ENCODE data around the gene BCKDHA.
A peak's percentile ranks its signal among the peaks of the same experiment; 100 is the strongest.

The BCKDHA gene

DNA sequence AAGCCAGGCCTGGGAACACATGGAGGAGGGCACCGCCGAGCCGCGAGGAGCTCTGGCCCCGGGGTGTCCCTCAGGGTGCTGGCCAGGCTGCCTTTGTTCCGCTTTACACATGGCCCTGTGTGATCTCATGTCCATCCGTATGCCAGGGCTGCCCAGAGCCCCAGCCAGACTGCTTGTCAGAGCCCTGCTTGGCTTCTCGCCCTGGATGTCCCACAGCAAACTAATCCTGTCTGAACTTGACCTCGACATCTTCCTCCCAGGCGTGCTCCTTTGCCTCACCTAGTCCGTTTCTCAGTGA is 14.3 kb downstream of the BCKDHA start:
- Histone ChIP-seq H3K27me3 (ENCODE audit: control insufficient read depth in 5 of 5, insufficient read depth in 4 of 5, low read length in 5 of 5) (no peaks in the 10 kb centered on the region), H3K9me3 (ENCODE audit: control insufficient read depth in 5 of 5, low read length in 5 of 5) (no peaks in the 10 kb centered on the region), H3K9ac (ENCODE audit: low read length in 5 of 5) (peak overlapping the region in 1 of 5 donors; percentile 15), H3K4me1 (ENCODE audit: control insufficient read depth in 5 of 5, insufficient read depth in 5 of 5, low read length in 5 of 5) (peaks cover 2 to 51% (median 33%) of the 10 kb centered on the region in 5 donors), H3K36me3 (ENCODE audit: control insufficient read depth in 5 of 5, insufficient read depth in 5 of 5, low read length in 5 of 5) (peaks cover 0 to 60% (median 47%) of the 10 kb centered on the region in 5 donors), H3K4me3 (ENCODE audit: low read depth in 1 of 5, low read length in 5 of 5) (no peak overlapping the region), H3K27ac (ENCODE audit: low read depth, low read length) (peak overlapping the region; percentile 16)

DNA sequence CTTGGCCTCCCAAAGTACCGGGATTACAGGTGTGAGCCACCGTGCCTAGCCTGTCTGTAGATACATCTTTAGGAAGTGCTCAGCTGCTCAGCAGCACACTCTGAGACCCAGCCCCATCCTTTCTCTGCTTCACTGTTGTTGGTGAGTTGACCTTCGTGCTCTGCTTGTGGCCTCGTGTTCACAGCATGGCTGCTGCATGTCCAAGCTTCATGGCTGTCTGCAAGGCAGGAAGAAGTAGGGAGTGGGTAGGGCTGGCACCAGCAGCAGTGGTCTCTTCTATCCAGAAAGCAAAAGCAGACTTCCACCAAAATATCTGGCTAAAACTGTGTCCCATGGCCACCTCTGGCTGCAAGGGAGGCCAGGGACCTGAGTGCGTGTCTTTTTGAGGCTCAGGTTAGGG is 15.3 kb downstream of the BCKDHA start:
- Histone ChIP-seq H3K27me3 (ENCODE audit: control insufficient read depth in 5 of 5, insufficient read depth in 4 of 5, low read length in 5 of 5) (no peaks in the 10 kb centered on the region), H3K4me3 (ENCODE audit: low read depth in 1 of 5, low read length in 5 of 5) (no peak overlapping the region), H3K4me1 (ENCODE audit: control insufficient read depth in 5 of 5, insufficient read depth in 5 of 5, low read length in 5 of 5) (peaks cover 2 to 43% (median 31%) of the 10 kb centered on the region in 5 donors), H3K9me3 (ENCODE audit: control insufficient read depth in 5 of 5, low read length in 5 of 5) (no peaks in the 10 kb centered on the region), H3K9ac (ENCODE audit: low read length in 5 of 5) (no peak overlapping the region), H3K36me3 (ENCODE audit: control insufficient read depth in 5 of 5, insufficient read depth in 5 of 5, low read length in 5 of 5) (peaks cover 0 to 65% (median 52%) of the 10 kb centered on the region in 5 donors), H3K27ac (ENCODE audit: low read depth, low read length) (no peak overlapping the region)

- H3K4me1 ChIP-seq (ENCODE audit: control insufficient read depth in 5 of 5, insufficient read depth in 5 of 5, low read length in 5 of 5) = peaks cover 2 to 36% (median 27%) of the 10 kb centered on the region in 5 donors
- no peak overlapping the region for H3K4me3 ChIP-seq (ENCODE audit: low read depth in 1 of 5, low read length in 5 of 5)
- no peaks in the 10 kb centered on the region for H3K9me3 ChIP-seq (ENCODE audit: control insufficient read depth in 5 of 5, low read length in 5 of 5)
- peaks cover 0 to 74% (median 62%) of the 10 kb centered on the region in 5 donors for H3K36me3 ChIP-seq (ENCODE audit: control insufficient read depth in 5 of 5, insufficient read depth in 5 of 5, low read length in 5 of 5)
- H3K27ac ChIP-seq (ENCODE audit: low read depth, low read length) = no peak overlapping the region
- H3K9ac ChIP-seq (ENCODE audit: low read length in 5 of 5) = no peak overlapping the region
- no peaks in the 10 kb centered on the region for H3K27me3 ChIP-seq (ENCODE audit: control insufficient read depth in 5 of 5, insufficient read depth in 4 of 5, low read length in 5 of 5)
These were observed 16.3 kb downstream of the BCKDHA start for GRCh38 chr19:41413947-41414346.

DNA sequence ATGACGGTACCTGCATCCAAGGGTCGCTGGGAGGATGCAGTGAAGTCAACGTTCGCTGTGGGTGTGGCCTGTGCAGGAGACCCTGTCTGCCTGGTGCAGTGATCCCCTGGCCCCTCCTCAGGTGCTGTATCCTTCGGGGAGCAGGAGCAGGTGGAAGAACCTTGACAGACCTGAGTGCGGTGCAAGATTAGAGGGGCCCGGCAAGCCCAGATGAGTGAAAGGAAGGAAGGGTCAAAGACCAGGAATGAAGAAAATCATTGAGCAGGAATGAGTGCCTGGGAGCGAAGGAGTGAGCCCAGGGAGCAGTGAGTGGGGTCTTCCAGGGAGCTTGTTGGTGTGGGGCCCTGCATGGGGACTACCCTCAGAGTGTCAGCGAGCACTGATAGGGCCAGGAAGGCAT is 16.8 kb downstream of the BCKDHA start:
- no peak overlapping the region for H3K27ac ChIP-seq (ENCODE audit: low read depth, low read length)
- H3K27me3 ChIP-seq (ENCODE audit: control insufficient read depth in 5 of 5, insufficient read depth in 4 of 5, low read length in 5 of 5) = no peaks in the 10 kb centered on the region
- no peak overlapping the region for H3K9ac ChIP-seq (ENCODE audit: low read length in 5 of 5)
- no peaks in the 10 kb centered on the region for H3K9me3 ChIP-seq (ENCODE audit: control insufficient read depth in 5 of 5, low read length in 5 of 5)
- peaks cover under 1 to 34% (median 23%) of the 10 kb centered on the region in 5 donors for H3K4me1 ChIP-seq (ENCODE audit: control insufficient read depth in 5 of 5, insufficient read depth in 5 of 5, low read length in 5 of 5)
- H3K36me3 ChIP-seq (ENCODE audit: control insufficient read depth in 5 of 5, insufficient read depth in 5 of 5, low read length in 5 of 5) = peaks cover 0 to 79% (median 66%) of the 10 kb centered on the region in 5 donors
- H3K4me3 ChIP-seq (ENCODE audit: low read depth in 1 of 5, low read length in 5 of 5) = no peak overlapping the region

GRCh38 chr19:41415154-41415571 is 17.5 kb downstream of the BCKDHA start:
- Histone ChIP-seq H3K4me1 (ENCODE audit: control insufficient read depth in 5 of 5, insufficient read depth in 5 of 5, low read length in 5 of 5) (peaks cover 0 to 31% (median 18%) of the 10 kb centered on the region in 5 donors), H3K27me3 (ENCODE audit: control insufficient read depth in 5 of 5, insufficient read depth in 4 of 5, low read length in 5 of 5) (no peaks in the 10 kb centered on the region), H3K9ac (ENCODE audit: low read length in 5 of 5) (no peak overlapping the region), H3K36me3 (ENCODE audit: control insufficient read depth in 5 of 5, insufficient read depth in 5 of 5, low read length in 5 of 5) (peaks cover 0 to 86% (median 72%) of the 10 kb centered on the region in 5 donors), H3K9me3 (ENCODE audit: control insufficient read depth in 5 of 5, low read length in 5 of 5) (no peaks in the 10 kb centered on the region), H3K4me3 (ENCODE audit: low read depth in 1 of 5, low read length in 5 of 5) (no peak overlapping the region), H3K27ac (ENCODE audit: low read depth, low read length) (no peak overlapping the region)

GRCh38 chr19:41416194-41416674 is 18.6 kb downstream of the BCKDHA start:
- Histone ChIP-seq H3K4me1 (ENCODE audit: control insufficient read depth in 5 of 5, insufficient read depth in 5 of 5, low read length in 5 of 5) (peaks cover 0 to 36% (median 18%) of the 10 kb centered on the region in 5 donors), H3K27me3 (ENCODE audit: control insufficient read depth in 5 of 5, insufficient read depth in 4 of 5, low read length in 5 of 5) (no peaks in the 10 kb centered on the region), H3K9ac (ENCODE audit: low read length in 5 of 5) (no peak overlapping the region), H3K36me3 (ENCODE audit: control insufficient read depth in 5 of 5, insufficient read depth in 5 of 5, low read length in 5 of 5) (peaks cover 0 to 87% (median 75%) of the 10 kb centered on the region in 5 donors), H3K9me3 (ENCODE audit: control insufficient read depth in 5 of 5, low read length in 5 of 5) (no peaks in the 10 kb centered on the region), H3K27ac (ENCODE audit: low read depth, low read length) (no peak overlapping the region), H3K4me3 (ENCODE audit: low read depth in 1 of 5, low read length in 5 of 5) (no peak overlapping the region)

GRCh38 chr19:41420101-41420880 is 22.7 kb downstream of the BCKDHA start:
- Histone ChIP-seq H3K4me1 (ENCODE audit: control insufficient read depth in 5 of 5, insufficient read depth in 5 of 5, low read length in 5 of 5) (peaks cover 0 to 29% (median 7%) of the 10 kb centered on the region in 5 donors), H3K36me3 (ENCODE audit: control insufficient read depth in 5 of 5, insufficient read depth in 5 of 5, low read length in 5 of 5) (peaks cover 0 to 89% (median 79%) of the 10 kb centered on the region in 5 donors), H3K9ac (ENCODE audit: low read length in 5 of 5) (no peak overlapping the region), H3K4me3 (ENCODE audit: low read depth in 1 of 5, low read length in 5 of 5) (no peak overlapping the region), H3K9me3 (ENCODE audit: control insufficient read depth in 5 of 5, low read length in 5 of 5) (no peaks in the 10 kb centered on the region), H3K27me3 (ENCODE audit: control insufficient read depth in 5 of 5, insufficient read depth in 4 of 5, low read length in 5 of 5) (no peaks in the 10 kb centered on the region), H3K27ac (ENCODE audit: low read depth, low read length) (no peak overlapping the region)

GRCh38 chr19:41421314-41421713 is 23.7 kb downstream of the BCKDHA start:
- Histone ChIP-seq H3K27me3 (ENCODE audit: control insufficient read depth in 5 of 5, insufficient read depth in 4 of 5, low read length in 5 of 5) (no peaks in the 10 kb centered on the region), H3K4me1 (ENCODE audit: control insufficient read depth in 5 of 5, insufficient read depth in 5 of 5, low read length in 5 of 5) (peaks cover 0 to 39% (median 14%) of the 10 kb centered on the region in 5 donors), H3K4me3 (ENCODE audit: low read depth in 1 of 5, low read length in 5 of 5) (no peak overlapping the region), H3K36me3 (ENCODE audit: control insufficient read depth in 5 of 5, insufficient read depth in 5 of 5, low read length in 5 of 5) (peaks cover 0 to 90% (median 79%) of the 10 kb centered on the region in 5 donors), H3K27ac (ENCODE audit: low read depth, low read length) (no peak overlapping the region), H3K9ac (ENCODE audit: low read length in 5 of 5) (no peak overlapping the region), H3K9me3 (ENCODE audit: control insufficient read depth in 5 of 5, low read length in 5 of 5) (no peaks in the 10 kb centered on the region)

DNA sequence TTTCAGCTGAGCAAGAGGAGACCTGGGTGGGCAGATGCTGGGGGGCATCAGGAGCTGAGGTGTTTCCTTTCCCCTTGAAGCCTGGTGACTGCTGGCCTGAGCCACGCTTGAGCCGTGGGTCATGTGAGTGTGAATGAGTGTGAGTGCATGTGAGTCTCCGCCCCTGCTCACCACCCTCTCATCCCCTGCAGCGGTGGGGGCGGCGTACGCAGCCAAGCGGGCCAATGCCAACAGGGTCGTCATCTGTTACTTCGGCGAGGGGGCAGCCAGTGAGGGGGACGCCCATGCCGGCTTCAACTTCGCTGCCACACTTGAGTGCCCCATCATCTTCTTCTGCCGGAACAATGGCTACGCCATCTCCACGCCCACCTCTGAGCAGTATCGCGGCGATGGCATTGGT is 24.4 kb downstream of the BCKDHA start:
- no peak overlapping the region for H3K4me3 ChIP-seq (ENCODE audit: low read depth in 1 of 5, low read length in 5 of 5)
- H3K27ac ChIP-seq (ENCODE audit: low read depth, low read length) = no peak overlapping the region
- H3K9ac ChIP-seq (ENCODE audit: low read length in 5 of 5) = no peak overlapping the region
- H3K4me1 ChIP-seq (ENCODE audit: control insufficient read depth in 5 of 5, insufficient read depth in 5 of 5, low read length in 5 of 5) = peaks cover 0 to 46% (median 21%) of the 10 kb centered on the region in 5 donors
- no peaks in the 10 kb centered on the region for H3K27me3 ChIP-seq (ENCODE audit: control insufficient read depth in 5 of 5, insufficient read depth in 4 of 5, low read length in 5 of 5)
- H3K9me3 ChIP-seq (ENCODE audit: control insufficient read depth in 5 of 5, low read length in 5 of 5) = no peaks in the 10 kb centered on the region
- H3K36me3 ChIP-seq (ENCODE audit: control insufficient read depth in 5 of 5, insufficient read depth in 5 of 5, low read length in 5 of 5) = peaks cover 0 to 83% (median 72%) of the 10 kb centered on the region in 5 donors

GRCh38 chr19:41422456-41422855 is 24.8 kb downstream of the BCKDHA start:
- peaks cover 0 to 79% (median 68%) of the 10 kb centered on the region in 5 donors for H3K36me3 ChIP-seq (ENCODE audit: control insufficient read depth in 5 of 5, insufficient read depth in 5 of 5, low read length in 5 of 5)
- H3K9ac ChIP-seq (ENCODE audit: low read length in 5 of 5) = no peak overlapping the region
- peaks cover 0 to 48% (median 23%) of the 10 kb centered on the region in 5 donors for H3K4me1 ChIP-seq (ENCODE audit: control insufficient read depth in 5 of 5, insufficient read depth in 5 of 5, low read length in 5 of 5)

More at GRCh38 chr19:41422456-41422855, 24.8 kb downstream of the BCKDHA start:
- Histone ChIP-seq H3K9me3 (ENCODE audit: control insufficient read depth in 5 of 5, low read length in 5 of 5) (no peaks in the 10 kb centered on the region), H3K4me3 (ENCODE audit: low read depth in 1 of 5, low read length in 5 of 5) (no peak overlapping the region), H3K27ac (ENCODE audit: low read depth, low read length) (no peak overlapping the region), H3K27me3 (ENCODE audit: control insufficient read depth in 5 of 5, insufficient read depth in 4 of 5, low read length in 5 of 5) (no peaks in the 10 kb centered on the region)
